A549 treated with CpdA at 1 μM for 4 hours (cell line): ENCODE measurements around the gene CA5A. TPM values are rescaled to one million over a fixed set of nuclear protein-coding genes. Genes with fewer than 3 reads are reported as not detected.

ENCODE experiments used
- total RNA-seq: library from RNA; stranded (reverse); fragments of 200-300 nt; extraction: Qiagen RNA extraction; gene quantifications from 5 replicates; pipeline ENCODE4 v1.2.3, GENCODE V29; 2022; ENCODE audit warnings: low read depth

Gene CA5A
- not detected in 5 replicates for total RNA-seq

DNA sequence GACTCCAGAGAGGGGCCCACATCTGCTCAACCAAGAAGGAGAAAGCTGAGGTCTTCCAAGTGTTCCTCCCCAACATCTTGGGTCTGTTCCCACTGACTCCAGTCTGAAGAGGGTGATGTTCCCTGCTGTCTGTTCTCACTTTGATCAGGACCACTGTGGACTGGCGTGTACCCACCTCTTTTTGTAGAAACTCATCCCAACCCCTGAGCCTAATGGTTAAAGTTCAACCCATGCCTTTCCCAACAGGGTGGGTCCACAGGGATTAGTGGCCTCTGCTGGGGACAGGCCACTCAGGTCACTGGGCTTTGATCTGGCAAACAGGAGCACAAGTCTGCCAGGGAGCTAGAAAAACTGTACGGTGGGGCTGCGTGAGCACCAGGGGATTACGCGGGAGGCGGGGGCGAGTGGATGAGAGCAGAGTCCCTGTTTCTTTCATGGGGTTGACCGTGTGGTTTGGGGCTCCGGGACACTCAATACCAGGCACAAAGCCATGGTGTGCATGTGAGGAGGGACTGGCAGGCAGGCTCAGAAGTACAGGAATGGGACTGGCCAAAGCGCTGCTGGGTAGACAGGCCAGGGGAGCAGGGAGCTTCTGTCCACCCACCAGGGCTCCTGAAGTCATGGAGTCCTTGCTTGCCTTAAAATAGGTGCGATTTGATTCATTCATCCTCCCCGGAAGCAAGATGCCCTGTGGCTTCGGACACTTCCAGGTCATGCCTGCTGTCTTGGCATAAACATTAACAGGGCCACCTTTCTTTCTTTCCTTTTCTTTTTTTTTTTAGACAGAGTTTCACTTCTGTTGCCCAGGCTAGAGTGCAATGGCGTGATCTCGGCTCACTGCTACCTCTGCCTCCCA is at the start of gene CA5A:
TSS of gene CA5A (minus strand) at position 155 of the 856 bp plus-strand sequence. CDS start at position 76, 79 bp downstream.

DNA sequence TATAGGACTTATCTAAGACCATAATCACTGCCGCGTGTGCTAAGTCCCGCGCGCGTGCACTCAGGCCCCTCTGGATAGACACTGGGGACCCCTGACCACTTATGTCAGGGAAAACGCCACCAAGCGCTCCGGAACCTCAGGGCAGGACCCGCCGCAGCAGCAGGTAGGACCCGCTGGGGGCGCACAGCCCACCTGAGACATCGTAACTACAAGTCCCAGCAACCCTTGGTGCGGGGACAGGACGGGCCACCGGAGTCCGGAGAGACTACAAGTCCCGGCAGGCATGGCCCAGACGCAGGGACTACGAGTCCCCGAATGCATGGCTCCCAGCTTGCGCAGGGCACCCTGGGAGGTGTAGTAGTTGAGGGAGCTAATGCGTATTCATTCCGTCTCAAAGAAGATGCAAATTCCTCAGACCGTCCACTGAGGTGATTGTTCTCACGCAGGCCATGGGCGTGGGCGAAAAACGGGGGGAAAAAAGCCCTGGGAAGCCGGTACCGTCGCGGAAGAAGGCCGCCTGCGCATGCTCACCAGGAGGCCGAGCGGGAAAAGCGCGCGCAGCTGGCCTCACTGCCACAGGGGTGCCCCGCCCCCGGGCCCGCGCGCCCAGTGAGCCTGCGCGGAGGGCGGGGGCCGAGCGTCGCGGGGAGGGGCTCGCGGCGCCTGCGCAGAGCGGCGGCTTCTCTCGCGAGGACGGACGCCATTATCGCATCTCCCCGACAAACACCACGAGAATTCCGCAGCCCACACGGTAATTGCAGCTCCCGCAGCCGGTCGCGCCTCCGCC is 14.6 kb upstream of the CA5A start, which contains the start of gene BANP:
TSS of gene BANP (plus strand) at position 670 of the 787 bp plus-strand sequence. CDS start 23,682 bp downstream, outside the sequence.

DNA sequence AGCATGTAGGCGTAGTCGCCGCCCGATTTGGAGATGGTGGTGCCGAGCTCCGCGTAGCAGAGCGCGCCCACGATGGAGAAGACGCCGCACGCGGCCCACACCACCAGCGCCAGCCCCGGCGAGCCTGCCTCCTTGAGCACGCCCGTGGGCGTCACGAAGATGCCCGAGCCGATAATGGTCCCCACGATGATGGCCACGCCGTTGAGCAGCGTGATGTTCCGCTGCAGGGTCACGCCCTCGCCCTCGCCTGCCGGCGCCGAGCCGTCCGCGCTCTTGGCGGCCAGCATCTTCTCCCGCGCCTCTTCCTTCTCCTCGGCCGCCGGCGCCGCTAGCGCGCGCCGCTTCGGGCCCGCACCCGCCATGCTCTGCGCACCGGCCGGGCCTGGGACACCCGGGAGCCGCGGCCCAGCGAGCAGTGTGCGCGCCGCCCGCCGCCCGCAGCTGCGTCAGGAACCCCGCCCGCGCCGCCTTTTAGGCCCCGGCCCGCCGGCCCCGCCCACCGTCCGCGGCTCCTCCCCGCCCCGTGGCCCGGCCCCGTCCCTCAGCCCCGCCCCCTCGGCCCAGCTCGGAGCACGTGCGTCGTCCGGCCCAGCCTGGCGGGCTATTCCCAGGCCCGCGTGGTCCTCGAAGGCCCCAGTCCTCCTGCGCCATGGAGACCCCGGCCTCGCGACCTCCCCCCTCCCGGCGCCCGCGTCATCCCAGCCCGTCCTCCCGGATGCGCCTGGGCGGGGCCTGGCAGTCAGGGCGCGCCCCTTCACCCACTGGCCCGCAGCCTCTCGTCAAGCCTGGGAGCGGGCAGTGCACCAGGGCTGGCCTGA is 67.1 kb downstream of the CA5A start, which contains the start of gene SLC7A5:
TSS of gene SLC7A5 (minus strand) at position 447 of the 818 bp plus-strand sequence. CDS start at position 362, 85 bp downstream.

Other genes with a start within 250 kb of the CA5A start
- gene KLHDC4, start 170.5 kb downstream of the CA5A start, total RNA-seq: 37.9 to 41.3 TPM (median 40.3 TPM) in 5 replicates
- 811 to 961 TPM (median 947 TPM) in 5 replicates for gene SLC7A5, start 67.0 kb downstream of the CA5A start, total RNA-seq
- gene BANP, start 14.9 kb upstream of the CA5A start, total RNA-seq: 16.2 to 22.1 TPM (median 19.5 TPM) in 5 replicates